Measurements from ENCODE around the gene FADS1.
A peak's percentile ranks its signal among the peaks of the same experiment; 100 is the strongest.

FADS1 gene

DNA sequence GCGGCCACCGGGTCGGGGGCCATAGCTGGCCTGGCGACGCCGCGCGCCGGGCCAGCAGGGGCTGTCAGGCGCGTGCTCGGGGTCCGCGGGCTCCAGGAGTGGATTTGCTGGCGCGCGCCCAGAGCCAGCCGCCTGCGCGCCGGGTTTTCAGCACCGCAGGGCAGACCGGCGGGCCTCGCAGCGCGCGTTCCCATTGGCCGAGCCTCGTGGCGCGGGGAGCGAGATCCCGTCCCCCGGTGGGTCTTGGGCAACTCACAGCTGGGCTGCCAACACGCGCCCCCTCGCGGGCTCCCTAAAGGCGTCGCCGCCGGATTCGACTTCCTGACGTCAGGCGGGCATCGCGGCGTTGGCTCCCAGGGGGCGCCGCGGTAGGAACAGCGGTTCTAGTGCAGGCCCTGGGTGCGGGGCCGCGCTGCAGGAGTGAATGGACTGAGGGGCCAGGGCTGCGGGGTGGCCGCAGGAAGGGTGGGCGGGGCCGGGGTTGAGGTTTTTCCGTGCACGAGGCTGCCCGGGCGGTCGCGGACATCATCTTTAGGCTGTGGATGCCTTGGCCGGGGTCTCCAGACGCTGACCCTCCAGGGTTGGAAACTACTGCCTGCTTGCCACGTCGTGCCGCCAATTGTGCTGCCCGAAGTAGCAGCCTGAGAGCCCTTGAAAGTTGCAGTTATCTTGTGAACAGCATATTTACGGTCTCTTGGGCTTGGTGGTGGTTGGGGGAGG, at the start of gene FADS1:
Gene FADS1 (minus strand): TSS at position 268 of the 720 bp plus-strand sequence. CDS start 74 bp downstream, at position 194.
- peak; percentile 66 for DNase-seq

DNA sequence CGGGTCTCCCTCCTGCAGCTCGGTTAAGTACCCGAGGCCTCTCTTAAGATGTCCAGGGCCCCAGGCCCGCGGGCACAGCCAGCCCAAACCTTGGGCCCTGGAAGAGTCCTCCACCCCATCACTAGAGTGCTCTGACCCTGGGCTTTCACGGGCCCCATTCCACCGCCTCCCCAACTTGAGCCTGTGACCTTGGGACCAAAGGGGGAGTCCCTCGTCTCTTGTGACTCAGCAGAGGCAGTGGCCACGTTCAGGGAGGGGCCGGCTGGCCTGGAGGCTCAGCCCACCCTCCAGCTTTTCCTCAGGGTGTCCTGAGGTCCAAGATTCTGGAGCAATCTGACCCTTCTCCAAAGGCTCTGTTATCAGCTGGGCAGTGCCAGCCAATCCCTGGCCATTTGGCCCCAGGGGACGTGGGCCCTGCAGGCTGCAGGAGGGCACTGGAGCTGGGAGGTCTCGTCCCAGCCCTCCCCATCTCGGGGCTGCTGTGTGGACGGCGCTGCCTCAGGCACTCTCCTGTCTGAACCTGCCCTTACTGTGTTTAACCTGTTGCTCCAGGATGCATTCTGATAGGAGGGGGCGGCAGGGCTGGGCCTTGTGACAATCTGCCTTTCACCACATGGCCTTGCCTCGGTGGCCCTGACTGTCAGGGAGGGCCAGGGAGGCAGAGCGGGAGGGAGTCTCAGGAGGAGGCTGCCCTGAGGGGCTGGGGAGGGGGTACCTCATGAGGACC, 49.6 kb upstream of the FADS1 start:
- DNase-seq = no peak

DNA sequence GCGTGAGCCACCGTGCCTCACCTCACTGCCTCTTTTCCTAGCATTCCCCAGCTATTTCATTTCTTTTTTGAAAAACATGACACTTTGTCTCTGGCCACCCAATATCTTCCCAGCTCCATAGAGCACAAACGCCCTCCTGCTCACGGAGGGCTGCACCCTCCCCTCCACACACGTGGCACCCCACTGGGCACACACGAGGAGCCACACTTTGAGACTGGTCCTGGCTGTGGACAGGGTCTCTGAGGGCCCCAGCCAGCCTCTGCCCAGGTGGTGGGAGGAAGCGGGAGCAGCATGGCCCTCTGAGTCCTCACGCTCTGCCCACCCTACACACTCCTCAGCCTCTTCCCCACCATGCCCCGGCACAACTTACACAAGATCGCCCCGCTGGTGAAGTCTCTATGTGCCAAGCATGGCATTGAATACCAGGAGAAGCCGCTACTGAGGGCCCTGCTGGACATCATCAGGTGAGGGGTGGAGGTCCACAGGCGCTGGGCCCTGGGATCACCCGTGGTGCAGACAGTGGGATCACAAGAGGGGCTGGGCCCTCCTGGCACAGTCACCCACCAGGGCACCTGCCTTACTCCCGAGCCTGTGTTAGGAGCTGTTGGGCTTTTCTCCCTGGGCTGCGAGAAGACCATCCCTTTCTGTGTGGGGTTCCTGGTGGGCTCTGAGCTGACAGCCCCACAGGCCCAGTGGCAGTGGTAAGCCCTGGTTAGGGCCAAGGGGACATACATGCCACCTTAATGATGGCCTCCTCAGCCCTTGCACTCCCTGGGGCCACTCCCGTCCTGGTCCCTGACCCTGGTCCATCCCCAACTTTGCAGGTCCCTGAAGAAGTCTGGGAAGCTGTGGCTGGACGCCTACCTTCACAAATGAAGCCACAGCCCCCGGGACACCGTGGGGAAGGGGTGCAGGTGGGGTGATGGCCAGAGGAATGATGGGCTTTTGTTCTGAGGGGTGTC, 48.3 kb upstream of the FADS1 start:
- no peak for DNase-seq

DNA sequence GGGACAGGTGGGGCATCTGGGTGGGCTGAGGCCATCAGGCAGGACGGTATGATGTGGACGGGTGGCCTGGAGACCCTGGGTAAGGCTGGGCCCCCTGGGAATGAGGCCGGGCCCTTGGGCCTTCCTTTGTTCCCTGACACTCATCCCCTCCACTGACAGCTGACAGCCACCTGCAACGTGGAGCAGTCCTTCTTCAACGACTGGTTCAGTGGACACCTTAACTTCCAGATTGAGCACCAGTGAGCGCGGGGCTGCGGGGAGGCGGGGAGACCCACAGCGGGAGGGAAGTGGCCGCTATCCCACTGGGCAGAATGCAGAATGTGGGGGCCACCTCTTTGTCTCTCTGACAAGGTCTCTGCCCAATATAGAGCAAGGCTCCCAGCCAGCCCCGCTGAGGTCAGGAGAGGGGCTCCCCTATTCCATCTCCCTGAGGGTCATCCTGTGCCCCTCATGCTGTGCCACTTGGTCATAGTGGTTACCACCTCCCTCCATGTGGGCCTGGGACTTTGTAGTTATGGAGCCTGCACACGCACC, 46.8 kb upstream of the FADS1 start:
- no peak for DNase-seq

DNA sequence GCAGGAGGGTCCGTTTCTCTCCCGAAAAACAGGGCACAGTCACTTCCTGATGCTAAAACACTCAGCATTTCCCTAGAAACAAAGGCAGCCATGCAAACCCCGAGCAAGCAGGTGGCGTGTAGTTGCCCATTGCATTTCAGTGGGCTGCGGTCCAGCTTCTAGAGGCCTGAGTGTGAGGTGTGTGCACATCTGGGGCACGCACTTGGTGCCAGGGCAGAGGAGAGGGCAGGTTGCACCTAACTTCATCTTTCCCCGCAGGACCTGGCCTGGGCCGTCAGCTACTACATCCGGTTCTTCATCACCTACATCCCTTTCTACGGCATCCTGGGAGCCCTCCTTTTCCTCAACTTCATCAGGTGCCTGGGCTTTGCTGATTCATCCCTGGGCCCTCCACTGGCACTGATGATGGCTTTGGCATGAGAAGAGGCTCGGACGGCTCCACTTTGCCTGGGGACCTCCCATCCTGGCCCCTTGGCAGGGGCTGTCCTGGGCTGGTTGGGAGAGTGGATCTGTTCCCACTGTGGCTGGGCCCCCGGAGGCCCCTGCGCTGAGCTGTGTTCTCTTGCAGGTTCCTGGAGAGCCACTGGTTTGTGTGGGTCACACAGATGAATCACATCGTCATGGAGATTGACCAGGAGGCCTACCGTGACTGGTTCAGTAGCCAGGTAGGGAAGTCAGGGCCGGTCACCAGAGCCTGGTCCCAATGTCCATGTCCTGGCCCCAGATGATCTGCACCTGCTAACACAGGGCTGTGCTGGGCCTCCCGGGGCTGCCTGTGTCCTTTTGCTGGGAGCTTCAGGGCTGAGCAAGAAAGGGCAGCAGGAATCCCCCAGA, 46.1 kb upstream of the FADS1 start:
- DNase-seq = no peak

DNA sequence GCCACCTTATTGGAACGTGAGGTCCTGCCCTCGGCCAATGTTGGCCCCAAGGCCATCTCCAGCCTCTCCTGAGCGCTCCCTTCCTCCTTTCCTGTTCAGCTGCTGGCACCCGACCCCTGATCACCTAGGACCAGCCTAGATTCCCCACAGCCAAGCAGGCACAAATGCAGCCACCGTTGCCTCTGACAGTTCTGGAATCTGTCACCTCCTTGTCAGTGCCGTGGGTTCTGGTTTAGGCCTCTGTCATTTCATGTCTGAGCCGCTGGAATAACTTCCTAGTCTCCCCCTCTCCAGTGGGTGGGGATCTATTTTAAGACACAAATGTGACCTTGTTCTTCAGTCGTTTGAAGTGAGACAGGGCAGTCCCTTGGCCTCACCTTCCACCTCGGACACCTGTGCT, 44.8 kb upstream of the FADS1 start:
- no peak for DNase-seq

DNA sequence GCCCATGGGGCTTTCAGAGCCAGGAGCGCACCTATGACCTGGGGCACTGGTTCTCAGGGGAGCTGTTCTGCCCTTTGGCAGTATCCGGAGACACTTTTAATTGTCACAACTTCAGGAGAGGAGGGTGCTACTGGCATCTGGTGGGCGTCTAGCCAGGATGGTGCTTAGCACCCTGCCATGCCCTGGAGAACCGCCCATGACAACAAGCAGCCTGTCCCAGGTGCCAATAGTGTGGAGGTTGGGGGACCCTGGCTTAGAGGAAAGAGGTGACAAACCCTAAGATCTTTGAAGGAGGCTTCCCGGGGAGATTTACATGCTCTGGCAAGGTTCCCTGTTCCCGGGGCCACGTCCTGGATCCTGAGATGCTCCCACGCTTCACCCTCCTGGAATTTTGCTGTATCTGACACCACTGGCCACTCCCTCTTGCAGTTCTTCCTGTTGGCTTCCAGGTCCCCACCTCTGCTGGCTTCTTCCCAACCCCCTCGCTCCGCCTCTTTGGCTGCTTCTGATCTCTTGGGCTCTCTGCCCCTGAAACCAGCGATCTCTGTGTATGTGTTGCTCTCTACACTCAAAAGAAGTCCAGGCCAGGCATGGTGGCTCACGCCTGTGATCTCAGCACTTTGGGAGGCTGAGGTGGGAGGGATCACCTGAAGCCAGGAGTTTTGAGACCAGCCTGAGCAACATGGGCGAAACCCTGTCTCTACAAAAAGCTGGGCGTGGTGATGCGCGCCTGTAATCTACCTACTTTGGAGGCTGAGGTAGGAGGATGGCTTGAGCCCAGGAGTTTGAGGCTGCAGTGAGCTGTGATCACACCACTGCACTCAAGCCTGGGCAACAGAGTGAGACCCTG, 43.5 kb upstream of the FADS1 start:
- DNase-seq = no peak

DNA sequence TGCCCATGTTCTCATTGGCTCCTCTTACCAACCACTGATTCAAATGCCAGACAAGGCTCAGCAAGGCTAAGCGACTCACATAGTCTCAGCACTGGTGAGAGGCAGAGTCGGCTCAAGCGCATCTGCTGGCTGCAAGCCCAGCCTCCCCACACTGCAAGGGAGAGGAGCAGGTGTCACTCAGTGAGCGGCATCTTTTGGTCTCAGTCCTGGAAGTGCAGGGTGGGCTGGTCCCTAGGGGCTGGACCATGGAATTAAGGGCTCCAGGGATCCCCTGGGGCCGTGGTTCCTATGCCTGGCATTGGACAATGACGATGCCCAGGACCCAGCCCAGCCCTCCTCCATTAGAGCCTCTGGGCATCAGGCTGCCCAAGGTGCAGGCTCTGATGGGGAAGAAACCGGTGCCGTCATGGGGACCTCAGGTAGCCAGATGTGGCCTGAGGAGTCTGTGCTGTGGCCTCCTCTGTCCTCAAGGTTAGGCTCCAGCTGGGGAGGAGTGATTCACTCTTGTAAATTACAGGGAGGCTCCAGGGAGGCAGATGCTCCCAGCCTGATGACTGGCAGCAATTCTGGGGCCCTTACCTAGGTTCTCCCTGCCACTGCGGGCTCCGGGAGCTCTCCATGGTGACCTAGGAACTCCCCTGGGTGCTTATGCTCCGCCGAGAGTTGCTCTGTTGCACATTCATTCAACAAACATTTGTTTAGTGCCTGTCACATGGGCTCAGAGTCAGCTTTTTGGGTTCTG, 39.3 kb upstream of the FADS1 start:
- no peak for DNase-seq

DNA sequence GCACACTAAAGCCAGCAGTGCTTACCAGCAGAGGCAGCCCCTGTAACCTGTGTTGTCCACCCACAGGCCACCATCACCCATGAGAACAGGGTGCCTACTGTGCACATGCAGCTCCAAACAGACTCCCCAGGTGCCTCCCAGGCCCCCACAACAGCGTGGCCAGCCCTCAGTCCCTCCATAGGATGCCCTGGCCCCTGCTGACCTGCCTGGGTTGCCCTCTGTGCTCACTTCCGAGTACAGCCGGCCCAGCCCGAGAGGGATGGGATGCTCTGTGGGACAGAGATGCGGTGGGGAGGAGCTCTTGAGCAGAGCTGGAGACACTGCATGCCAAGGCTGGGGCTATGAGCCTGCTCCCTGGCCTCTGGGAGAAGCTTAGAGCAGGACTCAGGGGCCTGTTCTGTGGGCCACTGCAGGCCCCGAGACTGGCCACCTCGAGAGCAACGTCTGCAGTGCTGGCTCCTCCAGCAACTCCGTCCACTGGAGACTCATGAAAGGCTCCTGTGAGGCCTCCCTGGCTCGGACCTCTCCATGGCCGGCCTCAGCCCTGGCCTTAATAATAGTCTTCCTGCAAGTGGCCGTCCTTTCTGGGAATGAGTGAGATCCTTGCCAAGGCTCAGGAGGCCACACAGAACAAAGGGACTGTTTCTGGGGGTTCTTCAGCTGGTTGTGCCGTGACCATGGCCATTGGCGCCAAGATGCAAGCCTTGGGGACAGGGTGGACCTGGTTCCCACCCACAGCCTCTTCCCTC, 38.3 kb upstream of the FADS1 start:
- no peak for DNase-seq

DNA sequence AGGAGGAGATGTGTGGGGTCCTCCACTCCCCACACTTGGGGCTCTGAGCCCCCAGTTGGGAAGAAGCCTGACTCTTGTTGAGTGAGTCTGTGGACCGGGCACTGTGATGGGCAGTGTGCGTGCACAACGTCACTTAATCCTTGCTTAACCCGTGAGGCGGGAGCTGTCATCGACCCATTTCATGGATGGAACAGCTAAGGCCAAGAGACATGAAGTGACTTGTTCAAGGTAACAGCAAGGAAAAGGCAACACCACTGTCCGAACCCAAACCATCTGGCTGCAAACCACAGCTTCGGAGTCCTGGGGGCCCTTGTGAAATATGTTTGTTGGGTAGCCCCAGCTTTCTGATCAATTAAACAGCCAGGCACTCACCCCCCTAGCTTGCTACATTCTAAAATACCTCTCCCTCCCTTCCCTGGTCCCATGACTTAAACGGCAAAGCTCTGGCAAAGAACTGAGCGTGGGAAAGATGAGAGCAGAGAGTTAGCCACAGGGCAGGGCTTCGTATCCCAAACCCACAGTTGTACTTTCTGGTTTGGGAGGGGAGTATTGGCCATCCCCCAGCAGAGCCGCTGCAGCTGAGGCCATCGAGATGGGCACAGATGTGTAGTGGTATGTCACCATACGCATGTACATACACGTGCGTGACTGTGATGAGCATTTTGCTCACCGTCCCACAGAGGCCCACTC, 37.5 kb upstream of the FADS1 start:
- no peak for DNase-seq

DNA sequence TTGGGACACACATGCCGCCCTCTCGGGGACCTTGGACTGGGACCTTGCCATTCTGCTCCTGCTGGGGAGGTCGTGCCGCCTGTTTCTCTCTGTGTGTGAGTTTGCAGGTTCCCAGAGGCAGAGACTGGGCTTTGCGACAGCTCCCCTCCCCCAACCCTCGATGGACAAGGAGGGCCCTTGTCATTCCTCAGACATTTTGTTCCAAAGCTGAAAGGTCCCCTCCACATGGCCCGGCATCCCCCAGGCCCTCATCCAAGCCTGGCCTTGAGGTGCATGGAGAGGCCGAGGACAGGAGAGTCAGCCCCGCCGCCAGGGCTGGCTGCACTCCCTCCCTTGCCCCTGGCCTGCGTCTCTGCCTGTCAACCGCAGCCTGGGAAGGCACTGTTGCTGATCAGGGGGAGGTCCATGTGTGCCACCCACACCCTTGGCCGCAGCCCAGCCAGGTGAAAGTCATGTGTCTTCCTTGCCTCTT, 36.9 kb upstream of the FADS1 start:
- DNase-seq = no peak

DNA sequence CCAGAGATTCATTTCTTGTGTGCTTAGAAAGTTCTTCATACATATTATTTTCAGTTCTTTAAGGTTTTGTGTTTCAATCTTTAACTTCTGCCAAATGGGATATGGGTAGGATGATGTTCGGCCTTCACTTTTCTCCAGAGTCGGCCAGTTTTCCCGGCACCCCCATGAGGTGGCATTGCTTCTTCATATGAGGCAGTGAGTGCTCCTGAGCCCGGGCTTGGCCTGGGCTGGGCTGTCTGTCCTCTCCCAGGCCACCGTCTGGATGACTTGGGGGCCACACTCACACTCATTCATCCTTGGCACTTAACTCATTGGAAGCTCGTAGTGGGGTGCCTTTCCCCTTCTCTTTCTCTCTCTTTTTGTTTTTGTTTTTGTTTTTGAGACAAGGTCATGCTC, 35.1 kb upstream of the FADS1 start:
- no peak for DNase-seq

DNA sequence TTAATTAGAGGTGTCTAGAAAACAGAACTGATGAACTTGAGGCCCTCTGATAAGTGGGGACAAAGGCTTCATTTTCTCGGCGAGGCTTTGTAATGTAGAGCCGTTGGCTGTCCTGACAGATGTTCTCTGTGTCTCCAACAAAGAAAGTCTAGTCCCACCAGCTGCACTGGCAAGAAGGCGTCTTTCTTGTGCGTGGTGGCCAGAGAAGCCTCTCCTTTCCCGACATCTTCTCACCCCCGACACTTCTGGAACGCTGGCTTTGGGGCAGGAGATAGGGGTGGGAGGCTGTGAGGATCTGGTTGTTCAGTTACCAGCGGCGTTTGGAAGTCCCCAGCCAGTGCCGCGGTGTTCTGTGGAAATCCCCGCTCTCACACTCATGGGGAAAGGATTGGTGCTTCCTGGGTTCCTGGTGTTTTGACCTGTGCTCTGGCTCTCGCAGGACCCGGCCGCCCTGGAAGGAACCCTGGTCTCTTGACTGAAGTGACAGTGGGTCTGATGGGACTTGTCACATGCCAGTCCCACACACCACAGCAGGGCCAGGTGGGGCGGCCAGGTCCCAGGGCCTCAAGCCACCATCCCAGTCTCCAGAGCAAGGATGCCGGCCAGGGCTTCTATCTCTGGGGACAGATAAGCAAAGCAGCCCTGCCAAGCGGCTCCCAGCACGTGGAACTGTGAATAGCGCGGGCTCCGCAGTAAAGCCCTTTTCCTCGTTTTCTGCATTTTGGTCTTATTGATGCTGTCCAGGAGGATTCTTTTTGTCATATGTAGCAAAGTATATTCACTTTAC, 34.5 kb upstream of the FADS1 start:
- DNase-seq = no peak

DNA sequence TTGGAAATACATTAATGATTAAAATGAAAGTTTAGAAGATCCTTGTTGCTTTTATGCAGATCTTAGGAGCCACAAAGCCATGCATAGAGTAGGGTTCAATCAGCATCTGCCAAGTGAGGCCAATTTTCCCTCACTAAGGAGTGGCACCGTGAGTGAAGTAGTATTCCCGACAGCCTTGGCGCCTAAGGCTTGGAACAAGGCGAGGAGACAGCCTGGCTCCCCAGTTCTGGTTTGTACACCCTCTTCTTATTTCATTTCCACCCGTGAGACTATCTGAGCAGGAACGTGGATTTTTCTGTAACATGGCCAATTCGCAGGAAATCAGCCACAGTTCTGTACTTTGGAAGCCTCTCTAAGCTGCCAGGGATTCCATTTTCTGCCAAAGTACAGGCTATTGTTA, 33.9 kb upstream of the FADS1 start:
- no peak for DNase-seq

DNA sequence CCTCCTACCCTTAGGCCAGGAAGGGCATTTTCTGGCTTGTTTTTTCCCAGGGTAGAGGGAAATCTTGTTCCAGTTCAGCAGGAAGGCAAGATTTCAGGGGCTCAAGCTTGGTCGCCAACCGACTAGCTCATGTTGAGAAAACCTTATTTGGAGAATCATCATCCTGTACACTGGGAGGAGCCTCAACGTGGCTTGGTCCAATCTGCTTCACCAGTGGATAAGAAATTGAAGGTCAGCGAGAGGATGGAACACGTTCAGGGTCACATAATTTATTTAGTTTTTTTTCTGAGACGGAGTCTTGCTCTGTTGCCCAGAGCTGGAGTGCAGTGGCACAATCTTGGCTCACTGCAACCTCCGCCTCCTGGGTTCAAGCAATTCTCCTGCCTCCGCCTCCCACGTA, 31.8 kb upstream of the FADS1 start:
- DNase-seq = no peak

DNA sequence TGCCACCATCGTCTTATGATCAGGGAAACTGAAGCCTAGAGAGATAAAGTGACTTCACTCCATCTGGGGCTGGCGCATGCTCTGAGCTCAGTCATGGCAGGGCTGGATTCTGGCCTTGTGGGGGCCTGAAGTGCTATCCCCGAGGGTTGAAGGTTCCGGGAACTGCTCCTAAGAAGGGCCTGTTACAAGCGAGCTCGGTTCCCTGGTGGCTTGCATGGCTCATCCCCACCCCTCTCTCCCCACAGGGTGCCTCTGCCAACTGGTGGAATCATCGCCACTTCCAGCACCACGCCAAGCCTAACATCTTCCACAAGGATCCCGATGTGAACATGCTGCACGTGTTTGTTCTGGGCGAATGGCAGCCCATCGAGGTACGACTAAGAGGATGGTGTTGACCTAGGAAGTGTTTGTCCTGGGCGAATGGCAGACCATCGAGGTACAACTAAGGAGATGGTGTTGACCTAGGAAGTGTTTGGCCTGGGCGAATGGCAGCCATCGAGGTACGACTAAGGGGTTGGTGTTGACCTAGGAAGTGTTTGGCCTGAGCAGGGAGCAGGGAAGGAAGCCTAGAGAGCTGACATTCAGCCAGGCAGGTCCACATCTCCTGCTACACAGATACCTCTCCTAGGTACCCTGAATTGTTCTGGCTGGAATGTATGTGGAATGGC, 31.2 kb upstream of the FADS1 start:
- DNase-seq = no peak

DNA sequence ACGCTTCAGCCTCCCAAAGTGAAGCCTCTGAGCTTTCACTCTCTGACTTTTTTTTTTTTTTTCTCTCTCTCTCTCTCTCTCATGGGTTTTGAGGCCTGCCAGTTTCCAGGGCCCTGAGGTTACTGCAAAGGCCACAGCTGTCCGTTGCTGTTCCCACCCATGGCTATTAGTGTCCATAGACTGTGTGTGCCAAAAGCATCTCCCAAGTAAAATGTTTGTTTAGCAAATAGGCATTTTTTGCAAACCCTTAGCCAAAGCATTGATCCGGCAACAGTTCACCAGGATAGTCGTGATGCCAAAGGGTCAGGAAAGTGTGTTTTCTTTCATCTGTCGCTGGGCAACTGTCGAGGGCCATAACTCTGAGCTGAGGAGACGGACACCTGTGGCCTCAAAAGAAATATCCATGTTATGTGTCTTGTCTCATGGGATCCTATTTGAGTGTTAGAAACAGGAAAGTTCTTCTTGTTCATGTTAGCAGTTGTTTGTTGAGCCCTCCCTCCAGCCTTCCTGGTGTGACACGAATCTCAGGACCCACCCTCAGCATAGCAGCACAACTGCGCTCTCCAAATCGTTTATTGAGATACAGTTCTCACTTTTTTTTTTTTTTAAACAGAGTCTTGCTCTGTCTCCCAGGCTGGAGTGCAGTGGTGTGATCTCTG, 29.7 kb upstream of the FADS1 start:
- no peak for DNase-seq

Measured in stimulated activated naive CD4-positive, alpha-beta T cell treated with Interleukin-2 at 50 U/mL for 16 hours (primary cell).